HG02870 (cell line): ENCODE results near the gene DUSP16.
A peak's percentile ranks its signal among the peaks of the same experiment; 100 is the strongest.
"Not testable (repeated sequence)": the region's sequence is repeated elsewhere in the genome, so short reads cannot be mapped to it uniquely, and the experiment has no call there.

Experiments
- ATAC-seq: cut with Tn5 transposase; IDR thresholded peaks from one replicate; pipeline ENCODE4 v1.9.1; 2021; ENCODE audit warnings: mild to moderate bottlenecking, moderate library complexity; ENCODE audit not compliant: unreplicated experiment

DUSP16 gene

DNA sequence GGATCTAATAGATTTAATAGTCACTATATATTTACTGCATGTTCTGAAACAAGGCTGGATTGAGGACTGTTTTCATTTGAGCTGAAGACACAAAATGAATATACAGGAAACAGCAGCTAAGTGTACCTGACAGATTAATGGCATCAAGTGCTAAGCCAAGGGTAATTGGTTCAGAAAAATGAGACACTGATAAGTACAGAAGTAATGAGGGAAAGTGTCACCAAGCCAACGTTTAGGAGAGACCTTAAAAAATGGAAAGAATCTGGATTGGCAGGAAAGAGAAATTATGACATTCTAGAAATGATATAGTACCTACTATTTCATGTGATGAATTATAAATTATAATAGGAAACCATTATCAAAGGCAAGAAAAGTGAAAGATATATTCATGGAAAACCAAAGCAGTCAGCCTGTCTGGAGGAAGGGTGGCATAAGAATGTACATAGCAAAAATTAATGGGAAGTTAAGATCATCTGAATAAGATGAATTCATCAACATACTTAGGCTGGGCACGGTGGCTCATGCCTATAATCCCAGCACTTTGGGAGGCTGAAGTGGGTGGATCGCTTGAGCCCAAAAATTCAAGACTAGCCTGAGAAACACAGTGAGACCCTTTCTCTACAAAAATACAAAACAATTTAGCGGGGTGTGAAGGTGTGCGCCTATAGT, 21.0 kb upstream of the DUSP16 start:
- ATAC-seq: no peak

GRCh38 chr12:12582895-12583303, 20.2 kb upstream of the DUSP16 start:
- ATAC-seq: peak; percentile 89

DNA sequence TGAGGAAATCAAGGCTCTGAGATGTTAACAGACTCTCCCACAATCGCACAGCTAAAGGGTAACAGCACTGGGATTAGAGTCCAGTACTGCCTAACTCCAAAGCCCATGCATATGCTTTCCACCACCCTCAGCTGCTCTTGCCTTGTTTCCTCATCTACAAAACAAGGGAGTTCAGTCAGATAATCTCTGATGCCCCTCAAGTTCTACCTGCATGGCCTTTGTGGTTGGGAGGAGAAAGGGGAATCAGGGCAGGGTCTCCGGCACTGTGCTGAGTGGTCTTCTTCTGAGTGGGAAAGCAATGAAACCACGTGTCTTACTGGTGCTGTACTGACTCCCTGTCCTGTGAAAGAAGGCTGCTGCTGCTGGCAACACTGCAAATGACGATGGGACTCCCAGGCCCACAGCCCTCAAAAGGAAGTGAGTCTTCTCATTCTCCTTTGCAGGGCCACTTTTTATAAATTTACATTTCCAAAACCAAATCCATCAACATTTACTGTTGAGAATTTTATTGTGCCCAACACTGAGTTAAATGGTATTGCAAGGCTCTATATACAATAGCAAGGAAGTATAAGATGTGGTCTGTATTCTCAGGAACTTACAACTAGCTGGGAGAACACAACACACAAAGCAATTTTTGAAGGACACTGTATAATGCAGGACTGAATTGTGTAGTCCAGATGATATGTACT, 19.7 kb upstream of the DUSP16 start:
- peak; percentile 43 for ATAC-seq

- not testable (repeated sequence) for ATAC-seq
These were observed 18.1 kb upstream of the DUSP16 start for GRCh38 chr12:12580716-12581115.

DNA sequence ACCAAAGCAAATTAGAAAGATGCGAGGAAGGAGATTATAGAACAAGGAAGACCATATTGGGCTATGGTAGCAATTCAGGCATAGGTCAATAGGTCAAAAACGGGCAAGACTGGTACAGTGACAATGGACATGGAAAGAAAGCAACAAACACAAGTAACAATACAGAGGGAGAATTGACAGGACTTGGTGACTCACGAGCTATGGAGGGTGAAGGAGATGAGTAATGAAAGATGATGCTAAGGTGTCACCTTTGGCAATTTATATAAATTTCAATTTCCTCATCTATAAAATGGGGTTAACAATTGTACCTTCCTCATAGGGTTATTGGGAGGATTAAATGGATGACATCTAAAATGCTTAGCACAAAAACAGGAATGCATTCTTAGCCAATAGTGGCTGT, 15.1 kb upstream of the DUSP16 start:
- no peak for ATAC-seq

- ATAC-seq: no peak
These were observed 10.0 kb upstream of the DUSP16 start for GRCh38 chr12:12572659-12573058.

- ATAC-seq: not testable (repeated sequence)
These were observed 3.3 kb upstream of the DUSP16 start for GRCh38 chr12:12565971-12566370.

GRCh38 chr12:12564911-12565310, 2.2 kb upstream of the DUSP16 start:
- ATAC-seq: no peak

DNA sequence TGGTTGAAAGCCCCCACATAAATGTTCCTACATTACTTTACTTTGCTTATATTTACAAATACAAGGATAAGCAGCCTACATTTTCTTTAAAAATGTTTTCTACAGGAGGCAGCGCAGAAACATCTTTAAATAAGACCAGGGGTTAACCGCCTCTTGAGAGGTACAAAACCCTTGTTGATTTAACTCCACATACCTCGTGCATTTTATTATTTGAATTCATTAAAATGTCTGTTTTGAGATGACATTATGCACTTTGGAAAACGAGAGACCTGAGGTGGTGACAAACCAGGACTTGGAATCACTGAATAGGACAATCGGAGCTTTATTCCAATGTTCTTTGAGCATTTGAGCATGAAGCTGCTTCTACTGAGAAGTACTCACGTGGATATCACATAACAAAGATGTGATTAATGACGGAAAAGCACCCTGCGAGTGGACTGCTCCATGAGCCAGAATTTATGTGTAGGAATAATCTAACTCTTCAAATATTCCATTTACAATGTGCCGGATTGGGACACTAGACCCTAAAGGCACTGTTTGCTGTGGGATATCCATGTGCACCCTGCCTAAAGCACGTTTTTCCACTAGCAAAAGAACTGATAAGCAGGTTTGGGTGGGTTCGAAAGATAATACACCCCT, 746 bp upstream of the DUSP16 start:
- ATAC-seq: no peak

DNA sequence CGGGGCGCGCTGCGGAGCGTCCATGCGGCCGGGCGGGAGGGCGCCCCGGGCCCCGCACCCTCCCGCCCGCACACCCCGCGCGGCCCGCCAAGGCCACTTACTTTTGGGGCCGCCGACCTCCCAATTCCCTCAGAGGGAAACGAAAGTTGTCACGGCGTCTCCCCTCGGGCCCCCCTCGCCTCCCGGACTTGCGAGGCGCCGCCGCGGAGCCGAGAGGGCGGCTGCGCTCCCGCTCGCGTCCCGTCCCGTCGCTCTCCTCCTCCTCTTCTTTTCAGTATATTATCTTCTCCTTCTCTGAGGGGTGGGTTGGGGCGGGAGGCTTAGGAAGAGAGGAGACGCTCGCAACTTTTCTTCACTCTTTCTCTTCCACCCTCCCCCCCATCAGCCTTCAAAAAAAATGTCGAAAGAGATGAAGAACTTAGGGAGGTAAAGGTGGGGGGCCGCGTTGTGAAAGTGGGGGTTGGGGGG, 613 bp downstream of the DUSP16 start:
- ATAC-seq: no peak

- no peak for ATAC-seq
These were observed 1.2 kb downstream of the DUSP16 start for GRCh38 chr12:12561371-12562015.

- ATAC-seq: no peak
These were observed 1.9 kb downstream of the DUSP16 start for GRCh38 chr12:12560587-12561370.

DNA sequence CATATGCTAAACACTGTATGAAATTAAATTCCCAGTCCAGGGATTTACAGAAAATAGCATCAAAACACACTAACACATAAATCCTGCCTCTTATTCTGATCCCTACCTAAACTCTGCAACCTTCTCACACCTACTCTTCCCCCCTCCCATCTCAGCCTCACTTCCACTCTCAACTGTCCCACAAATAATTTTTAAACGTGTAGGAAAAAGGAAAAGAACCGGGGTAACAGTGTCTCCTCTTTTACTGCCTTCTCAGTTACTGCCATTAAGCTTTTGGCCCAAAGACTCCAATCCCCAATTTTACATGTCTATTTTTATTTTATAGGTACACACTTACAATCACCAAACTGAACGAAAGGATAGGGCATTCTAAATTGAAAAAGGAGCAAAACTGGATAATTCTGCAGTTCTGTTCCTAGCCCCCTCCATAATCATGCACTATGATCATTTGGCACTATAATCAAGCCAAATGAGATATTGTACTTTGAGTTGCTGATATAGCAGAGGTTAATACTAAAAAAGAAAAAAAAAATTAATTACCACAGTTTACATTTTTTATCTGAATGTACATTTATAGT, 2.9 kb downstream of the DUSP16 start:
- ATAC-seq: no peak

DNA sequence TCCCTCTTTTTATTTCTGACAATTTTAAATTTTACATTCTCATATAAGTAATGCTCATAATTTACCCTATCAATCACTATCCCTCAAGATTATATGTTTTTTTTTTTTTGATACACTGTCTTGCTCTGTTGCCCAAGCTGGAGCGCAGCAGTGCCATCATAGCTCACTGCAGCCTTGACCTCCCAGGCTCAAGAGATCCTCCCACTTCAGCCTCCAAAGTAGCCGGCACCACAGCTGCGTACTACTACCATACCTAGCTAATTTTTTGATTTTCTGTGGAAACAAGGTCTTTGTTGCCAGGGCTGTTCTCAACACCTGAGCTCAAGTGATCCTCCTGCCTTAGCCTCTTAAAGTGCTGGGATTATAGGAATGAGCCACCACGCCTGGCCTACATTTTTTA, 4.4 kb downstream of the DUSP16 start:
- no peak for ATAC-seq

DNA sequence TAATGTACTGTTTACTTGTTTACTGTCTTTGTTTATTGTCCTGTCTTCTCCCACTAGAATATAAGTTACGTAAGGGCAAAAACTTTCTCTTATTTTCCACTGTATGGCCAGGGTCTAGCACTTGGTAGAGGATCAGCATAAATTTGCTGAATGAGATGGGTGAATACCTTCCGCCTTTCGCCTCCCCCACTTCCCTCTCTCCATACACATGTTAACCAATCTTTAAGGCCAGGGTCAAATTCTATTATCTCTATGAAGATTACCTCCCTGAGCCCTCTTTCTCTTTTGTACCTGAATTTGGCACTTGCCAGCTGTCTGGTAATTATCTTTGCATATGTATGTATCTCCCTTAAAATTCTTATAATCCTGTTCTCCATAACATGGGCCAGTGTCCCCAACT, 4.9 kb downstream of the DUSP16 start:
- no peak for ATAC-seq

- ATAC-seq: no peak
These were observed 7.0 kb downstream of the DUSP16 start for GRCh38 chr12:12555656-12556055.

DNA sequence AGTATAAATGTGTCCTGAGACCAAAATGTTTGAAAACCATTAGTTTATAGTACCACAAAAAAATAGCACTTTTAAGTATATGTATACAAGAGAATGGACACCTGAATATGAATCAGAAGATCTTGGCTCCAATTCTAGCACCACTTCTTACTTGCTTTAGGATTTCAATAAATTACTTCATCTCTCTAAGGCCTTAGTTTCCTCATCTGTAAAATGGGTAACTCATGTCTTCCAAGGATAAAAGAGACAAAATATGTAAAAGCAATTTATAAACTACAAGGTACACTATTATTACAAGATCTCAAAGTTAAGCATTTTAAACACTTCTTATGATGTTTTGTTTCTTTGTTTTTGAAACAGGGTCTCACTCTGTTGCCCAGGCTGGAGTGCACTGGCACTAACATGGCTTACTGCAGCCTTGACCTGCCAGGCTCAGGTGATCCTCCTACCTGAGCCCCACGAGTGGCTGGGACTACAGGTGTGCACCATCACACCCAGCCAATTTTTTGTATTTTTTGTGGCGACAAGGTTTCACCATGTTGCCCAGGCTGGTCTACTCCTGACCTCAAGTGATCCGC, 9.4 kb downstream of the DUSP16 start:
- ATAC-seq: no peak

- ATAC-seq: no peak
These were observed 11.5 kb downstream of the DUSP16 start for GRCh38 chr12:12551115-12551514.

DNA sequence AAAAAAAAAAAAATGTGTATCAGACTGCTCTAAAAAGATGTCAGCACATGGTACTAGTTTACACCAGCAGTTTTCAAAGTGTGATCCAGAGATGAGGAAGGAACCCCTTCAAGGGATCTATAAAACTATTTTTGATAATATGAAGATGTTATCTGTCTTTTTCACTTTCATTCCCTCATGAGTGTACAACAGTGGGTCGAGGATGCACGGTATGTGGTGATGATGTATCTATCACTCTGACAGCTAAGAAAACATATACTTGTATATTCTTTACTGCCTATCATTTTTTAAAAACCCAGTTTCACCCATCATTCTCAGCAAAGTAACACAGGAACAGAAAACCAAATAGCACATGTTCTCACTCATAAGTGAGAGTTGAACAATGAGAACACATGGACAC, 12.4 kb downstream of the DUSP16 start:
- ATAC-seq: no peak

DNA sequence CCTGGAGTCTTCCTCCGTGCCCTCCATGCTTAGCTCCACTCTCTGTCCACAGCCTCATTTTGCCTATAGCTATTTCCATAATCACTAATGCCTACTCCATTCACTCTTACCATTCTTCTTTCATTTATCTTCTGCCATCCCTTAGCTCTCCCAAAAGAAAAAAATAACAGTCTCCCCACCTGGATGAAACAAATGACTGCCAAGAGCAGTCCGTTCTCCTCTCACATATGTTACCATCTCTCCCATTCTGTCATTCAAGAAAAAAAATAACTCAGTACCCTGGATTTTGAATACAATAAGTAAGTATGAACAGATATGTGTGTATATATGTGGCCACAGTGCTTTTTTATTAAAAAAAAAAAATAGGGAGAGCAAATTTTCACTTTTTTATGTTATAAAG, 13.2 kb downstream of the DUSP16 start:
- no peak for ATAC-seq
